Keratinocyte (primary cell): ENCODE data around the gene TTC38.
"Not testable (repeated sequence)": the region's sequence is repeated elsewhere in the genome, so short reads cannot be mapped to it uniquely, and the experiment has no call there.

ENCODE experiments used
- CTCF ChIP-seq, 3 experiments: IDR thresholded peaks in 1 of 3; conservative IDR thresholded peaks in 1 of 3; optimal IDR thresholded peaks in 1 of 3; 2 replicates in 2 of 3; 3 replicates in 1 of 3; pipeline versions ENCODE3 to v1.5.1; 2011; ENCODE audit warnings: low read length in 3 of 3, mild to moderate bottlenecking in 3 of 3, moderate library complexity in 2 of 3, control low read depth in 1 of 3, inconsistent platforms in 1 of 3; ENCODE audit not compliant: insufficient read depth in 2 of 3; ENCODE audit errors: extremely low read depth in 1 of 3
- EZH2 ChIP-seq: IDR thresholded peaks from one replicate; pipeline ENCODE4 v1.6.1; 2012; ENCODE audit warnings: inconsistent platforms, mild to moderate bottlenecking, low read length, moderate library complexity

GRCh38 chr22:46264520-46264919 lies 3.3 kb upstream of the TTC38 start:
- TF ChIP-seq CTCF (optimal IDR thresholded peaks at IDR 0.05 in 1 of 3, IDR thresholded peaks at IDR 0.05 in 1 of 3, conservative IDR thresholded peaks at IDR 0.05 in 1 of 3; ENCODE audit: extremely low read depth in 1 of 3, insufficient read depth in 2 of 3, low read length in 3 of 3); EZH2: not testable (repeated sequence)
